ENCODE results near the gene AGER.
"Not testable (repeated sequence)": the region's sequence is repeated elsewhere in the genome, so short reads cannot be mapped to it uniquely, and the experiment has no call there.

AGER gene

DNA sequence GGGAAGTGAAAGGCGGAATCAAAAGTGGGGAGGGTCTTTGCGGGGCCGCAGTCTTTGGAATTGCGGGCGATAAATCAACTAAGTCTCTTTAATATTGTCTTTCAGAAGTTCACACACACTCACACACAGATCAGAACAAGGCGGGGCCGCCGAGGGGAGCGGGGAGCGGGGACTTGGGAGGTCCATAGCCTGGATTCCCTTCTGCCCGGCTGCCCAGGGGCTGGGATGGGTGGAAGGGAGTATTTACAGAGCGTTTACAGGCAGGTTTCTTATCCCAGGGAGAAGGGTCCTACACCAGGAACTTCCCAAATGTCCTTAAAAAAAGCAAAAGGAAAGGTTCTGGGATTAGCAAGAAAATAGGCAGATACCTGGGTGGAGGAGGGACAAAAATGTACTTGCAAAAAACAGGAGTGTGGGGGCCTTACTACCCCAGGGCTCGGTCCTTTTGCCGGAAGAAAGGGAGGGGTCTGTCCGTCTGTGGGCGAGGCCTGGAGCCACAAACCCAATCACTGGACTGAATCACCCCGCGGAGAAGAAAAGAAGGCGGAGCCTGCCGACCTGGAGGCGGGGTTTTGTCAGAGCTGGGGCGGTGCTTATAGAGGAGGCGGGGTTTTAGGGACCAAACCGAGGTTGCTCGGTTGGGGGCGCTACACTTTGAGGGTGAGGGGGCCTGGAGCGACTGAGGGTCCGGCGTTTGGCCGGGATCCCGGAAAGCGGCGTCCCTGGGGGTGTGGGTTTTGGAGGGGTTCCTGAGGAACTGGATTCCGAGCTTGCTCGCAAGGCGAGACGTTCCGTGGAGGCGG is 35.6 kb downstream of the AGER start:
- DNase-seq (ENCODE audit: low spot score) = peak; percentile 40

DNA sequence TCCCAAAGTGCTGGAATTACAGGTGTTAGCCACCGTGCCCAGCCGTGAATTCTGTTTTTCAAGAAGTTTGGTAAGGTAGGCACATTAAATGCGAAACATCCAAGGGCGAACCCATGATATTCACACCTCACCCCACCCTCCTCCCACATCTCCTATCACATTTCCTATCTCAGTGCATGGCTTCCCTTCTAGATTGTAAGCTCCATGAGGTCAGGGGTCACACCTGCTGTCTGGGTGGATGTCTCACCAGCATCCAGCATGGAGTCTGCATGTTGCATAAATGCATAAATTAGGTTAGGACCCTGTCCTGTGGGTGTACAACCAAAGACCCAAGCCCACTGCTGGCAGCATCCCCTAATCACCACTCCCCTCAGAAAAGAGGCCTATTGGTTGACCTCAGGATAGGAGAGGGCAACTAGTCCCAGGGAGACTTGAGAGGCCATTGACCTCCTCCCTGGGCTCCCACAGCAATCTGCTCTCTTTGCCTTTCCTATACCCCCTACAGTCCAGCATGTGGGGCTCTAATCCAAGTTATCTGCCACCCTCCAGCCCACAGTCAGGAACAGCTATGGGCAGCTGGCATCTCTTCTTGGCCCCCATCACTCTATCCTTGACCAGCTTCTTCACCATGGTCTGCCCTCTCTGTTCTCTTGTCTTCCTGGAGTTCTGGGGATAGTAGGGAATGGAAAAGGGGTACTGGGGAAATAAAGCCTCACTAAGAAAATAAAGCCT is 36.5 kb downstream of the AGER start:
- DNase-seq (ENCODE audit: low spot score) = no peak

DNA sequence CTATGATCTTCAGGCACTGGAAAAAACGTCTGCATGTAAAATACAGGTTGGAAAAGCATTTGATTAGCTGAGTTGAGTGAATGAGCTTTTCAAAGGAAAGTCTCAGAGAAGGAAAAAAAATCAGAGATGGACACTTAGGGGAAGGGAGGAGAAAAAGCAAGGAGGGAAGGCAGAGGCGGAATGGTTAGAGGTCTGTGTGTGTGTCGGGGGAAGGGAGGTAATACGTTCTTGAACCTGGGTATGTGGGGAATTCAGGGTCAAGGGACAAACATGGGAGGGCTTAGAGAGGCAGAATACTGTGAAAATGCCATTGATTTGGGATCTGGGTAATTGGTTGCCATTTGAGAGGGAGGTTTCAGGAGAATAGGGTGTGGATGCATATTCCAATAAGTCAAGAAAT is 37.4 kb downstream of the AGER start:
- DNase-seq (ENCODE audit: low spot score) = no peak

DNA sequence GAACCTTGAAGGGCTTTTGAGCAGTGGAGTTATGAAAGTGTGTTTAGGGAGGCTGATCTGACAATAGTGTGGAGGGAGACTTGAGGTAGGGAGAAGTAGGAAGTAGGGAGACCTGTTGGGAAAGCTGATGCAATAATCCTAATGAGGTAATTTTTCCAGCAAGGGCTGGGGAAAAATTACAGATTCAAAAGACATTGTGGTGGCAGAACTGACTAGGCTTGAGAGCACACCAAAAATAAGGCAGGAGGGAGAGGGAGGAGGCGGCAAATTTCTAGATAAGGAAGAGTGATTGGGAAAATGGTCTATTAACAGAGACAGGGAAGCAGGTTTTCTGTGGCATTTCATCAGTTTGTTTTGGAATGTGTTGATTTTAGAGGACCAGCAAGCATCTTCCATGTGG is 37.8 kb downstream of the AGER start:
- no peak for DNase-seq (ENCODE audit: low spot score)

DNA sequence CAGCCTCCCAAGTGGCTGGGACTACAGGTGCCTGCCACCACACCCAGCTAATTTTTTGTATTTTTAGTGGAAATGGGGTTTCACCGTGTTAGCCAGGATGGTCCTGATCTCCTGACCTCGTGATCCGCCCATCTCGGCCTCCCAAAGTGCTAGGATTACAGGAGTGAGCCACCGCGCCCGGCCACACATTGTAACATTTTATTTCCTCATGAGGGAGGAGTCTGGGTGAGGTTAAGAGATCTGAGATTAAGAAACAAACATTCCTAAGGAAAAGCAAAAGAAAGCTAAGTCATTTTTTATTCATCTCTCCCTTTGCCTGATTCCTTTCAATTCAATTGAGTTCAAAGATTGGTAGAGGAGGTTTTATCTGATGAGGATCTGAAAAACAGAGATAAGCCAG is 39.8 kb downstream of the AGER start:
- DNase-seq (ENCODE audit: low spot score) = not testable (repeated sequence)

DNA sequence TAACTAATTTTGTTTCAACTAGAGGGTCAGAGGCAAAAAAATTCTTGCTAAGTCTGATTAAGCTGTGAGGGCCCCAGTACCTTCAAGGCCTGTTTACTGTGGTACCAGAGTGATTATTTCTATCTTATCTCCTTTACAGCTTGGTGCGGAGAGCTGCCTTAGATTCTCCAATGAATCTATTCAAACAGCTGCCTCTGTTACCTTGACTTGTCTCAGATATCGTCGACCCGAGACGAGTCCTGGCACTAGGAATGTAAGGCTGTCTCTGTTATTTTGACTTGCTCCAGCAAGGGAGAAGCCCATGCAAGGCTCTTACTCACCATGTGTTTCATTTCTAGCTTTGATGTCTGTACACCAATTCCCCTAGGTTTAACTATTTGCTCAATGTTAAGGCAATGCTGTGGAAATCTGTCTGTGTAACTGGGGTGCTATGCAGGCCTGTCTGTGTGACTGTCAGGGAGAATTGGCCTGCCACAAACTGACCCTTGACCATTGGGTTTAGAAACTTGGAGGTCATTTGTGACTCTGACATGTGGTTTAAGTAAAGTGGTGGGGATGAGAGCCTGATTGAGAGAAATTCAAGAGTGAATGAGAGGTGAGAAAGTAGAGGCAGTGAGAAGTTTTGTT is 43.5 kb downstream of the AGER start:
- no peak for DNase-seq (ENCODE audit: low spot score)

DNA sequence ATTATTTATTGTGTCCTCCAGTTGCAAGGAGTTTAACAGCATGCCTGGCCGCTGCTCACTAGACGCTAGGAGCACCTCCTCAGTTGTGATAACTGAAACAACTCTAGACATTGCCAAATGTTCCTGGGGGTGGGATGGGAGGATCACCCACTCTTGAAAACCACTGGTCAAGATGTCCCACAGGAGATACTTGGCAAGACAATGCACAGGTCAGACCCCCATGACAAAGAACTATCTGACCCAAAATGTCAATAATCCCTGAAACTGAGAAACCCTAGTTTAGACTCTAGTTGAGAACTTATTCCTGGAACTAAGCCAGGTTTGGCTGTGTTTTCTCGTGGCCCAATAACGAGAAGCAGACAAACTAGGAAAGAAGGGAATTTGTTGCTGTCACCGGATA is 44.5 kb downstream of the AGER start:
- DNase-seq (ENCODE audit: low spot score) = no peak

DNA sequence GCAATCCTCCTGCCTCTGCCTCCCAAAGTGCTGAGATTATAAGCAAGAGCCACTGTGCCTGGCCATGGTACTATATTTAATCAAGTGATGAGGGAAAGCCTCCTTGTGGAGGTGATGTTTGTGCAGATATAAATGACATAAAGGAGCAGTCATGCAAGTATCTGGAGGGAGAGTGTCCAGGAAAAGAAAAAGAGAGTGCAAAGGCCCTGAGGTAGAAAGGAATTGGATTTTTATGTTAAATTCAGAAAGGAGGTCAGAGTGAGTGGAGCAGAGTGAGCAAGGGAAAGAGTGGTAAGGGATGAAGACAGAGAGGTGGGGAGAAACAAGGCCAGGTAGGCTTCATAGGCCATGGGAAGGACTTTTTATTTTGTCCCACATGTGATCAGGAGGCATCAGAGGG is 46.6 kb downstream of the AGER start:
- DNase-seq (ENCODE audit: low spot score) = no peak

DNA sequence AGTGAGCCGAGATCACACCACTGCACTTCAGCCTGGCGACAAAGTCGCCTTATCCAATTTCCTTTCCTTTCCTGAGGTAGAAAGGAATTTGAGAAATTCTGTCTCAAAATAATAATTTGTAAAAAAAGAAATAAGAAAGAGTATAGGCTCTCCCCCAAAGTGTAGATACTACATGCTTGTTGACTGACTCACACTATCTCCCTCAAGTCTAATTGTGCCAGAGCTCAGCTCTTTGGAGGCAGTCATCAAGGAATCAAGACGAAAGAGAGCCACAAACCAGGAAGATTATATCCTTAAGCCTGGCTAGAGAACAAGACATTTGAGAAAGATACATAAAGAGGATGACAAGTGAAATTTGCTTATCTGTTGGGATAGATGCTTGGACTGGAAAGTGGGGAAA is 50.3 kb downstream of the AGER start:
- DNase-seq (ENCODE audit: low spot score) = no peak

DNA sequence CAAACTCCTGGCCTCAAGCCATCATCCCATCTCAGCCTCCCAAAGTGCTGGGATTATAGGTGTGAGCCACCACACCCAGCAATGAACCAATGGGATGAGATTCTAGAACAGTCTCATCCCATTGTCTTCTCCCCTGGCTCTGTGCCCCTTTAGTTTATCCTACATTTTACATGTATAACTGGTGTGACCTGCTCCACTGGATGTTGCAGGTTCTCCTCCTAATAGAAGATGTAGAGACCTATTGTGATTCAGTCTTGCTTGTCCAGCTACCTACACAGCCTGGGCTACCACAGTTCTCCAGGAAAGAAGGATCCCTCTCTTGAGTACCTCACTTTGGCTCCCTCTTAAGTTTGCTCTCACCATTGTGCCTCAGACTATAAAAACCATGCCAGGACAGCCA is 51.9 kb downstream of the AGER start:
- DNase-seq (ENCODE audit: low spot score) = no peak

DNA sequence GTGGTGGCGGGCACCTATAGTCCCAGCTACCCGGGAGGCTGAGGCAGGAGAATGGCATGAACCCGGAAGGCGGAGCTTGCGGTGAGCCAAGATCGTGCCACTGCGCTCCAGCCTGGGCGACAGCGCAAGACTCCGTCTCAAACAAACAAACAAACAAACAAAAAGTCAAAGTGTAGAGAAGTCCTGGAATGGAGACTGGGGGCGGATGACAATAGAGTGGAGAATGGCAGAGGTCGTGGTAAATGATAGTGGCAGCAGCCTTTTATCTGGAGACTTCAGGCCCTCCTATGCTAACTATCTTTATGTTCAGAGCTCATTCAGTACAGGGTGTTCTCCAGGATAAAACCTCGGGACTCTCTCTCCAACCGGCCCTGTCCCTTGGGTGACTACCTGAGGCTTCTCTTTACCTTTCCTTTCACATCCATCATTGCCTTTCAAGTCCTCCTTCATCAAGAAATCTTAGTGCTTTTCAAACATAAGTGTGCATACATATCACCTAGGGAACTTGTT is 52.6 kb downstream of the AGER start:
- no peak for DNase-seq (ENCODE audit: low spot score)
